Adipocyte (in vitro differentiated cells): Measurements from ENCODE around the gene CSGALNACT2.
A peak's percentile ranks its signal among the peaks of the same experiment; 100 is the strongest.

Experiments
- DNase-seq: peaks from one replicate; pipeline ENCODE4 v3.0.0-alpha.2; 2015; ENCODE audit warnings: low read depth
- H3K27me3 ChIP-seq: replicated peaks from 2 replicates; pipeline ENCODE4 v1.7.0; 2013; ENCODE audit warnings: mild to moderate bottlenecking, low read length, moderate library complexity; ENCODE audit not compliant: control insufficient read depth, insufficient read depth
- H3K36me3 ChIP-seq: 2 replicates; pipeline ENCODE4 v1.7.0; 2013; ENCODE audit warnings: low read length, mild to moderate bottlenecking, moderate library complexity; ENCODE audit not compliant: control insufficient read depth, insufficient read depth, severe bottlenecking
- H3K4me1 ChIP-seq: 2 replicates; pipeline ENCODE4 v1.7.0; 2013; ENCODE audit warnings: mild to moderate bottlenecking, low read length, moderate library complexity; ENCODE audit not compliant: control insufficient read depth, insufficient read depth
- H3K4me3 ChIP-seq: 2 replicates; pipeline ENCODE4 v1.7.0; 2013; ENCODE audit warnings: mild to moderate bottlenecking, low read length, moderate library complexity
- H3K9ac ChIP-seq: 2 replicates; pipeline ENCODE4 v1.7.0; 2013; ENCODE audit warnings: mild to moderate bottlenecking, low read length, moderate library complexity
- H3K9me3 ChIP-seq: 2 replicates; pipeline ENCODE4 v1.7.0; 2013; ENCODE audit warnings: mild to moderate bottlenecking, low read length, moderate library complexity; ENCODE audit not compliant: control insufficient read depth

Gene CSGALNACT2

GRCh38 chr10:43200538-43201390 is 62.5 kb downstream of the CSGALNACT2 start:
- no peak overlapping the region for H3K4me3 ChIP-seq
- H3K27me3 ChIP-seq, result no peaks in the 10 kb centered on the region
- no peak overlapping the region for H3K9ac ChIP-seq
- H3K4me1 ChIP-seq, result peaks cover 3% of the 10 kb centered on the region
- no peaks in the 10 kb centered on the region for H3K9me3 ChIP-seq
- no peaks in the 10 kb centered on the region for H3K36me3 ChIP-seq
- DNase-seq, result no peak

- no peak overlapping the region for H3K9ac ChIP-seq
- no peaks in the 10 kb centered on the region for H3K9me3 ChIP-seq
Measured at GRCh38 chr10:43201545-43202131, 63.4 kb downstream of the CSGALNACT2 start.

GRCh38 chr10:43202224-43202656 is 64.0 kb downstream of the CSGALNACT2 start:
- Histone ChIP-seq H3K4me3 (peak overlapping the region; percentile 75), H3K9me3 (no peaks in the 10 kb centered on the region), H3K27me3 (no peaks in the 10 kb centered on the region), H3K9ac (no peak overlapping the region), H3K4me1 (peaks cover 3% of the 10 kb centered on the region), H3K36me3 (no peaks in the 10 kb centered on the region)
- DNase-seq, result peak; percentile 44

More at GRCh38 chr10:43201545-43202131, 63.4 kb downstream of the CSGALNACT2 start:
- Histone ChIP-seq H3K4me1 (peaks cover 3% of the 10 kb centered on the region), H3K4me3 (no peak overlapping the region), H3K27me3 (no peaks in the 10 kb centered on the region), H3K36me3 (no peaks in the 10 kb centered on the region)
- no peak for DNase-seq

- no peaks in the 10 kb centered on the region for H3K9me3 ChIP-seq
- peak; percentile 27 for DNase-seq
- H3K27me3 ChIP-seq, result no peaks in the 10 kb centered on the region
- H3K4me1 ChIP-seq, result peaks cover 3% of the 10 kb centered on the region
- no peak overlapping the region for H3K9ac ChIP-seq
- H3K4me3 ChIP-seq, result peak overlapping the region; percentile 75
- no peaks in the 10 kb centered on the region for H3K36me3 ChIP-seq
Measured at GRCh38 chr10:43202657-43203447, 64.6 kb downstream of the CSGALNACT2 start.

- Histone ChIP-seq H3K4me1 (peaks cover 3% of the 10 kb centered on the region), H3K4me3 (no peak overlapping the region), H3K27me3 (no peaks in the 10 kb centered on the region), H3K9ac (no peak overlapping the region), H3K36me3 (no peaks in the 10 kb centered on the region), H3K9me3 (no peaks in the 10 kb centered on the region)
- DNase-seq, result no peak
Measured at GRCh38 chr10:43203448-43204041, 65.3 kb downstream of the CSGALNACT2 start.

- Histone ChIP-seq H3K4me1 (peaks cover 3% of the 10 kb centered on the region), H3K9me3 (no peaks in the 10 kb centered on the region), H3K4me3 (no peak overlapping the region), H3K27me3 (peaks cover 4% of the 10 kb centered on the region), H3K36me3 (no peaks in the 10 kb centered on the region), H3K9ac (no peak overlapping the region)
- no peak for DNase-seq
Measured at GRCh38 chr10:43204042-43204942, 66.0 kb downstream of the CSGALNACT2 start.

- no peaks in the 10 kb centered on the region for H3K9me3 ChIP-seq
- peak; percentile 65 for DNase-seq
- peaks cover 3% of the 10 kb centered on the region for H3K4me1 ChIP-seq
- H3K9ac ChIP-seq, result no peak overlapping the region
- H3K27me3 ChIP-seq, result peaks cover 10% of the 10 kb centered on the region
- H3K4me3 ChIP-seq, result no peak overlapping the region
- H3K36me3 ChIP-seq, result no peaks in the 10 kb centered on the region
Measured at GRCh38 chr10:43204943-43205671, 66.9 kb downstream of the CSGALNACT2 start.

GRCh38 chr10:43205681-43206390 is 67.6 kb downstream of the CSGALNACT2 start:
- Histone ChIP-seq H3K27me3 (peaks cover 16% of the 10 kb centered on the region), H3K4me1 (peaks cover 3% of the 10 kb centered on the region), H3K4me3 (no peak overlapping the region), H3K9ac (no peak overlapping the region), H3K9me3 (no peaks in the 10 kb centered on the region), H3K36me3 (no peaks in the 10 kb centered on the region)
- DNase-seq, result no peak

GRCh38 chr10:43206391-43207235 is 68.4 kb downstream of the CSGALNACT2 start:
- no peaks in the 10 kb centered on the region for H3K36me3 ChIP-seq
- no peaks in the 10 kb centered on the region for H3K9me3 ChIP-seq
- peaks cover 3% of the 10 kb centered on the region for H3K4me1 ChIP-seq
- H3K4me3 ChIP-seq, result no peak overlapping the region
- peaks cover 16% of the 10 kb centered on the region for H3K27me3 ChIP-seq
- DNase-seq, result no peak
- H3K9ac ChIP-seq, result no peak overlapping the region
